GF-D8 (cell line): Measurements from ENCODE around the gene ARHGAP5.

Experiments
- DNase-seq: peaks from one replicate; lab custom pipeline; 2025; lab: John Stamatoyannopoulos, UW

Gene ARHGAP5, protein sequence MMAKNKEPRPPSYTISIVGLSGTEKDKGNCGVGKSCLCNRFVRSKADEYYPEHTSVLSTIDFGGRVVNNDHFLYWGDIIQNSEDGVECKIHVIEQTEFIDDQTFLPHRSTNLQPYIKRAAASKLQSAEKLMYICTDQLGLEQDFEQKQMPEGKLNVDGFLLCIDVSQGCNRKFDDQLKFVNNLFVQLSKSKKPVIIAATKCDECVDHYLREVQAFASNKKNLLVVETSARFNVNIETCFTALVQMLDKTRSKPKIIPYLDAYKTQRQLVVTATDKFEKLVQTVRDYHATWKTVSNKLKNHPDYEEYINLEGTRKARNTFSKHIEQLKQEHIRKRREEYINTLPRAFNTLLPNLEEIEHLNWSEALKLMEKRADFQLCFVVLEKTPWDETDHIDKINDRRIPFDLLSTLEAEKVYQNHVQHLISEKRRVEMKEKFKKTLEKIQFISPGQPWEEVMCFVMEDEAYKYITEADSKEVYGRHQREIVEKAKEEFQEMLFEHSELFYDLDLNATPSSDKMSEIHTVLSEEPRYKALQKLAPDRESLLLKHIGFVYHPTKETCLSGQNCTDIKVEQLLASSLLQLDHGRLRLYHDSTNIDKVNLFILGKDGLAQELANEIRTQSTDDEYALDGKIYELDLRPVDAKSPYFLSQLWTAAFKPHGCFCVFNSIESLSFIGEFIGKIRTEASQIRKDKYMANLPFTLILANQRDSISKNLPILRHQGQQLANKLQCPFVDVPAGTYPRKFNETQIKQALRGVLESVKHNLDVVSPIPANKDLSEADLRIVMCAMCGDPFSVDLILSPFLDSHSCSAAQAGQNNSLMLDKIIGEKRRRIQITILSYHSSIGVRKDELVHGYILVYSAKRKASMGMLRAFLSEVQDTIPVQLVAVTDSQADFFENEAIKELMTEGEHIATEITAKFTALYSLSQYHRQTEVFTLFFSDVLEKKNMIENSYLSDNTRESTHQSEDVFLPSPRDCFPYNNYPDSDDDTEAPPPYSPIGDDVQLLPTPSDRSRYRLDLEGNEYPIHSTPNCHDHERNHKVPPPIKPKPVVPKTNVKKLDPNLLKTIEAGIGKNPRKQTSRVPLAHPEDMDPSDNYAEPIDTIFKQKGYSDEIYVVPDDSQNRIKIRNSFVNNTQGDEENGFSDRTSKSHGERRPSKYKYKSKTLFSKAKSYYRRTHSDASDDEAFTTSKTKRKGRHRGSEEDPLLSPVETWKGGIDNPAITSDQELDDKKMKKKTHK (N-terminal part only)

DNA sequence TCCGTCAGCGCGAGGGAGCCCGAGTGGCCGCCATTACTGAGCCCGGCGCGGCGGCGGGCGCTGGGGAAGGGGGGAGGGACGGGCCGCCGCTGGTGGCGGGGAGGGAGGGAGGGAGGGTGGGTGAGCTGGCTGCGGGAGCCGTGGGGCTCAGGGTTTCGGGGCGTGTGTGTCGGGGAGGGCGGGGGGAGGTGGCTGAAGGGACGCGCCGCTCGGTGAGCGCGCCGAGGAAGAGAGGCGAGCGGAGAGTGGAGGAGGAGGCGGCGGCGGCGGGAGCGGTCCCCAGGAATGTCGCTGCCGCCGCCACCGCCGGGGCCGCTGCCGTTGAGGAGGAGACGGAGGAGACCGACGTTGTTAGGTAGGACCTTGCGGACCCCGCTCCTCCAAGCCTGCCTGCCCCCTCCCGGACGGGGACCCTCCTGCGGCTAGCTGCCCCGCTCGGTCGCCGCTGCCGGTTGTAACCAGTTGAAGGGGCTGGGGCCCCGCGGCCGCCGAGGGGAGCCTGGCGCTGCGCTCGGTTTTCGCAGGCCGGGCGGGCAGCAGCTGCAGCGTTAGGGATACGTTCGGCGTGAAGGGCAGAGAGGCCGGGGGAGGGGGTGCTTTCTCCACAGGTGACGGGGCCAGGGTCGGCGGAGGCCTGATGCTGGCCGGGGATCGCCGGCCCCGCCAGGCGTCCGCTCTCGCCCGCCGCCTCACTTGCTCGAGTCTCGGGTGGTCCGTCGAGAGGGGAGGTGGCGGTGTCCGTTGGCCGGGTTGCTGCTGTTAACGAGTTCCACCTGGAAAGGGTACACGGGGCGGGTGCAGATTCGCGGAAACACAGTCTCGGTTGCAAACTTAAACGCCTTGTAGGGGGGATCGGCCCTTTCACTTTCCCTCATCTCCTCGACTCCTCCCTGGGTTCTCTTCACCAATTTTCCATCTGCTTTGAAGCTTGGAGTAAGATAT is at the start of gene ARHGAP5:
Gene ARHGAP5, plus strand, starts transcription at position 224 of the 942 bp plus-strand sequence. CDS start 13,366 bp downstream, outside the sequence.
- peak; percentile 44 for DNase-seq

DNA sequence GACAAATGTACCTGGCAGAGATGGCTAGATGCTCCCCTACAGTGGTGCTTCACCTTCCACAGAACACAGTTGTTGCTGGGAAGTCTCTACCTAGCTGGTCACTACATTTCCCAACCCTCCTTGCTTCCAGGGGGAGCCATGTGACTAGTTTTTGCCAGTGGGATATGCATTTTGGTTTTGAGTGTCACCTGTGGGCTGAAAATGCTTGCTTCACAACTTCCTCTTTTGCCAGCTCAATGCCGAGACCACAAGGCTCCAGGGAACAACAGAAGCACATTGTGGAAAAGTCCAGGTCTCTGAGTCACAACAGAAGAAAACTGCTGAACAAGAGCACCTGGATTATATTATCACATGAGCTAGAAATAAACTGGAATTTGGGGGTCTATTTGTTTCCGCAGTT is 48.5 kb upstream of the ARHGAP5 start:
- DNase-seq: peak; percentile 74

- no peak for DNase-seq
Observed at GRCh38 chr14:32033543-32033942, 43.6 kb upstream of the ARHGAP5 start.

DNA sequence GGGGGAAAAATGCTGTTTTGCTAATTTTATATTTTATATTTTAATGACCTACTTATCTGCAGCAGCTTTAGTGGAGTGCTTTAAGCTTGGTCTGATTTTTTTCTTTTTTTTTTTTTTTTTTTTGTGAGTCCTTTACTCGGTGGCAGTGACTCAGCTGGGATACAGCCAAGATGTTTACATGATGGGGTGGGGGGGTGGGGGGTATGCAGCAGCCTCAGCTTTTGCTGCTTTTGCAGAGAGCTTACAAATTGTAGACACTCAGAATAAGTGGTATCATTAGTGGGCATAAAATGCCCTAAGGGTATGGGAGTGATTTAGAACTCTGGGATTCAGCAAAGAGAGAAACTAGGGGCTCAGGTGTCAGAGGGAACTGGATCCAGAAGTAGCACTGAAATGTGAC is 38.2 kb upstream of the ARHGAP5 start:
- DNase-seq: no peak

GRCh38 chr14:32039401-32040030 is 37.6 kb upstream of the ARHGAP5 start:
- DNase-seq: no peak

DNA sequence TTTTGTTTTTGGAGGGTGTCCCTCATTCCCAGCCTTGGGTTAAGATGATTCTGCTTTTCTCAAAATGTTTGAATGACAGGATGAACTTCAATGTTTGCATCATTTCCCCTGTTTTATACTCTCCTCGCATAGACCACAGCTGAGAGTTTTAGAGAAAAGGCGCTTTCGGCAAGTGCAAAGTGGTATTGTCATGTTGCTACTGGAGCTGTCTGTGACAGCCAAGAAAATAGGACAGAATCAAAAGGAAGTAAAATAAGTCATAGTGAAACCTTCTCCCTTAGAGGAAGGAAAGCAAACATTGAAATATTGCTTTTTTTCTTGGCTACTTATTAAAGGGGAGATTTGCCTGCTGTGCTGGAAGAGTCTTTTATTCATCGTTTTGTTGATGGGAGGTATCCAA is 33.5 kb upstream of the ARHGAP5 start:
- no peak for DNase-seq

- DNase-seq: no peak
Observed at GRCh38 chr14:32044454-32044853, 32.6 kb upstream of the ARHGAP5 start.

DNA sequence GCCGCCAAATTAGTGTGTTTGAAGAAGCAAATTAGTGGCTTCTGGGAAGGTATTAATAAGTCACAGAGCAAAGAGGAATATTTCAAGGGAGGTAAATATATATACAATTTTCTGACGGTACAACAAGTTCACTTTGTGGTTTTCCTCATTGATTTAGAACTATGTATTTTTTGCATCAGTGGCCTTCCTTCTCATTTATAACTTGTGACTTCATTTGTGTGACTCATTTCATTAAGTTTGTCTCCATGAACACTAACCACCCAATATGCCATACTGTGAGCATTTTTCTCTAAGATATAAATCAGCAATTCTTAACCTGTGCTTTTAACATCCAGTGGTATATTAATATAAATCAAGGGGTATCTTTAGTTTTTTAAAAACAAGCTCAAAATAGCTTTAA is 29.3 kb upstream of the ARHGAP5 start:
- DNase-seq: no peak

DNA sequence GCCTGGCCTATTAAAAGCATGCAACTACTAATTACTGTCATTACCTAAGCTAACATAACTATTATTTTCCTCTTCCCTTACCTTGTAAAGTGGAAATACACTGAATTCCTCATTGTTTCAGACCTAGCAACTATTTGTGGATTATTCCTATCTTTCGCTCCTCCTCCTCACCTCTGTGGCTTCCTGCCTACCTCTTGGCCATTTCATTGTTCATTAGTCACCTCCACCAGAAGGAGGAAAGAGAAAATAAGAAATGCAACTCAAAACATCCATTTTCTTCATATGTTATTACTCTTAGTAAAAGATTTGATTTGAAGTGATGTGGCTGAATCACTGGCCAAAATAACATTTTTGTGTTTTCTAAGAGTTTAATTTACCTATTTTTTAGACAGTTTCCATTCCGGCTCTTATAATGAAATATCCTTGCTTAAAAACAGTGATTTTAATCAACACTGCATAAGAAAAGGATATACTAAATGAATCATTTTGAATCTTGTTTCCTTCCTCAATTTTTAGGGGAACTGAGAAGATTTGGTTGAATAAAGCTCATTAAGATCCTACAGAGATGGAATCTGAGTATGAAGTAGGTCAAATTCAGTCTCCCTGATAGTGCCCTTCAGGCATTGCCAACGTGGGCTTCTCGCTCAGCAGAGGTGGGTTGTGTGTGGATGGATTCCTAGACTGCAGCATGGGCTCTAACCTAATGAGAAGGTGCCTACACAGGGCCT is 27.6 kb upstream of the ARHGAP5 start:
- DNase-seq: no peak

DNA sequence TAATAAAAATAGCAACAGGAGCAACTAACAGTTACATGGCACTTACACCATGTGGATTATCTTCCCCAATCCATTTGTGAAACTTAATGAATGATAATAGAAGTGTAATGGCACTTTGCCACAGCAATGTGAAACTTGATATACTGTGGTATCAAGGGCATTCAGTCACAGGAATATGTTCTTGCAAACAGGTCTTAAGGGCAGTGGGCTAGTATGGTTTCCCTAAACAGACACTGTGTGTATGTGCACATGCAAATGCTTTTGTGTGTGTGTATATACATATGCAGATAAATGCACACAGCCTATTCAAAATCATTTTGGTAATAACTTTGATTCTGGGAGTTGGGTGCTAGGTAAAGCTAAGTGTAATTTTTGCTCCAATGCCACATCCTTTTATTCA is 26.2 kb upstream of the ARHGAP5 start:
- no peak for DNase-seq

DNA sequence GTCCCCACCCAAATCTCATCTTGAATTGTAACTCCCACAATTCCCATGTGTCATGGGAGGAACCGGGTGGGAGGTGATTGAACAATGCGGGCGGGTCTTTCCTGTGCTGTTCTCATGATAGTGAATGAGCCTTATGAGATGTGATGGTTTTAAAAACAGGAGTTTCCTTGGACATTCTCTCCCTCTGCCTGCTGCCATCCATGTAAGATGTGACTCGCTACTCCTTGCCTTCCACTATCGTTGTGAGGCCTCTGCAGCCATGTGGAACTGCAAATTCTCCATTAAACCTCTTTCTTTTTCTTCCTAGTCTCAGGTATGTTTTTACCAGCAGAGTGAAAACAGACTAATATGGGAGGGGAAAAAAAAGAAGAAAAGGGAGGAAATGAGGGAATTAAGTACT is 22.6 kb upstream of the ARHGAP5 start:
- no peak for DNase-seq

- no peak for DNase-seq
Observed at GRCh38 chr14:32055175-32055574, 21.9 kb upstream of the ARHGAP5 start.

DNA sequence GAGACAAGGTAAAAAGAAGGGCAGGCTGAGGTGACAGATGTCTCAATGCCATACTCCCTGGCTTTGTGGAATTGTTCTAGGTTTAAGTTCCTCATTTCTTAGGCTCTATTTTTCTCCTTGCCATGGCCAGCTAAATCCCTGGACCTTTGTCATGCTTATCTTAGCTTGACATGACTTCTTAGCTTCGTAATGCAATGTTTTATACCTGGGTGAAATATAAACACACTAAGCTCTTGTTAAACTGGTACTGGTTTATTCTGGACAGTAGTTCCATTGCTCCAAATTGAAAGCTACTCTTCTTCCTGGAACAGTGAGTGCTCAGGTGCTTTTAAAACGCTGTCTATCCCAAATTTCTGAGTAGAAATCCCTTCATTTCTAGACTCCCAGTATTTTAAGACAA is 17.4 kb upstream of the ARHGAP5 start:
- DNase-seq: no peak

DNA sequence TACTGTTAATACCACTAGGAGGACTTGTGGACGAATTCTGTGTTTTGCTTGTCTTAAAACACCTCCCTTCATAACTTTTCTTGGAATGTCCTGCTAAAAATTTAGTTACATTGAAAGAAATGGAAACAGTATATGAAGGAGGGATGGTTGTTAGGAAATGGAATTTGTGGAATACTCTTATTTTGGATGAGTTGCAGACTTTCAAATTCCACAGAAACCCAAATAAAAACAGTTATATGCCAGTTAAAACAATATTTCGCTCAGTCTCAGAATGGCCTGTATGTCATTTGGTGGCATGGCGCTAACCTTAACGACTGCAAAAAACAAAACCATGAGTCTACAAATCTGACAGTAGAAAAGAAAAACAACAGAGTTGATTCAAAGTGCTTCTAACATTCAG is 12.2 kb upstream of the ARHGAP5 start:
- DNase-seq: no peak

GRCh38 chr14:32068708-32069107 is 8.4 kb upstream of the ARHGAP5 start:
- no peak for DNase-seq

GRCh38 chr14:32070282-32070681 is 6.8 kb upstream of the ARHGAP5 start:
- DNase-seq: no peak

DNA sequence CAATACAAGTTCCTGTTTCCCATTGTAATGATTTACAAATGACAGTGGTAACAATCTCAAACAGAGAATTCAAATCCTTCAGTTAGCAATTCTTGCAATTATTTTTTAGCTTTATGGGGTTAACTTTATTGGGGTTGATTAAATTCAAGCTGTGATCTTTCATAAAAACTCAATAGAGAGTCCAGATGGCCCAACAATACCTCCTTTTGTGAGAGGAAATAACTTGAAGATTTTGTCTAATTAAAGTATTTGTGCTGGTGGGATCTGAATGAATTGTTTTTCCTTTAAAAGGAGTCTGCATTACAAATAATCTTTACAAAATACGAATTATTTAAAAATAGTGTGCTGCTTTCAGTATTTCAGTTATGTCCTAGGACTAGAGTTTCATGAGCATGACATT is 4.4 kb upstream of the ARHGAP5 start:
- no peak for DNase-seq

GRCh38 chr14:32073537-32074189 is 3.4 kb upstream of the ARHGAP5 start:
- DNase-seq: peak; percentile 50

DNA sequence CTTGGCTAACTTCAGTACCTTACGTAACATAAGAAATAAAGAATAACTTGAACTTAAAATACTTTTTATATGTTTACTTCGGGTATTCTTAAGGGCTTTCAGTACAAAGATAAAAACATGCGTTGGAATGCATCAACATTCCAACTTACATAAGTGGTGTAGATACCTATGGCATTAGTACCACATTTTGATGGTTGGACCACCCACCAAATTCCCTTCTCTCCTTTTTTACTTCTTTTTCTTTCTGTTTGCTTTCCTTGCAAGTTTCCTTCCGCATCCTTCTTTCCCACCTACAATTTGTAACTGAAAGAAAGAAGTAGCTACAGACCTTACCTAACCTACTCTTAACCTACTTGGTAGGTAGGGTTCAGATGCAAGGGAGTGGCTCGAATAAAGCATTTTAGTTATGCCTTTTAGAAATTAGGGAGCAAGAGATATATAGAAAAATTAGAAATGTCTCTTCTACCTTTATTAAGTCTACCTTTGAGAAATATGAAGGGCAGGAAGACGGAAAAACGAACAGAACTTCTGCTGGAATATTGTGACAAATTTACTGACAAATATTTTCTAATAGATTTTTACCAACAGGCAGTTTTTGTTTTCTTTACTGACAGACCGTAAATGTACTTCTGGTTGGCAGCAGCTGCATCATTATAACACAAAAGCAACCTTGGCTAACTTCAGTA is 2.1 kb upstream of the ARHGAP5 start:
- DNase-seq: no peak
